Lung (tissue), 12 donors: ENCODE data around the gene CDYL. TPM values are rescaled to one million over a fixed set of nuclear protein-coding genes. Genes with fewer than 3 reads are reported as not detected.

Experiments
- ATAC-seq: fragments of 200-7000 bp; cut with Tn5 transposase; one replicate; pipeline ENCODE4 v1.9.1; 2020; ENCODE audit warnings: moderate number of reproducible peaks; ENCODE audit not compliant: insufficient read depth, low FRiP score
- DNase-seq, 3 donors: peaks; one replicate each; pipeline ENCODE4 v3.0.0-alpha.2; 2013 to 2017
- H3K27ac ChIP-seq, 2 donors: one replicate each; pipeline ENCODE4 v1.5.1; 2013; ENCODE audit warnings: mild to moderate bottlenecking in 2 of 2, moderate library complexity in 2 of 2, control low read depth in 1 of 2, inconsistent platforms in 1 of 2, low read depth in 1 of 2, low read length in 1 of 2
- H3K27me3 ChIP-seq, 3 donors: one replicate each; pipeline ENCODE4 v1.5.1; 2013; ENCODE audit warnings: low read length in 2 of 3; ENCODE audit not compliant: control insufficient read depth in 3 of 3, insufficient read depth in 3 of 3
- H3K36me3 ChIP-seq, 4 donors: one replicate each; pipeline ENCODE4 v1.5.1; 2013; ENCODE audit warnings: low read length in 4 of 4, mild to moderate bottlenecking in 1 of 4, moderate library complexity in 1 of 4; ENCODE audit not compliant: control insufficient read depth in 4 of 4, insufficient read depth in 4 of 4
- H3K4me1 ChIP-seq, 5 donors: one replicate each; pipeline ENCODE4 v1.5.1; 2013; ENCODE audit warnings: low read length in 5 of 5, mild to moderate bottlenecking in 2 of 5, moderate library complexity in 1 of 5; ENCODE audit not compliant: control insufficient read depth in 5 of 5, insufficient read depth in 5 of 5
- H3K4me3 ChIP-seq: one replicate; pipeline ENCODE4 v1.5.1; 2013; ENCODE audit warnings: mild to moderate bottlenecking, control low read depth, moderate library complexity
- H3K9ac ChIP-seq, 2 donors: one replicate each; pipeline ENCODE4 v1.5.1; 2013; ENCODE audit warnings: low read length in 2 of 2, control low read depth in 1 of 2; ENCODE audit not compliant: insufficient read depth in 1 of 2
- H3K9me3 ChIP-seq, 4 donors: one replicate each; pipeline ENCODE4 v1.5.1; 2013; ENCODE audit warnings: low read length in 3 of 4, mild to moderate bottlenecking in 1 of 4, moderate library complexity in 1 of 4; ENCODE audit not compliant: control insufficient read depth in 4 of 4, insufficient read depth in 3 of 4
- CTCF ChIP-seq: IDR thresholded peaks from 2 replicates; pipeline ENCODE4 v1.5.1; 2012; ENCODE audit warnings: mild to moderate bottlenecking; ENCODE audit errors: control extremely low read depth, extremely low read depth
- WGBS, 2 donors: extraction: QIAGEN DNeasy Blood & Tissue Kit; methylation state at CpG; one replicate each; pipeline ENCODE4 v1.1.7; 2013; 5-methylcytosine and 5-hydroxymethylcytosine counted together
- polyA plus RNA-seq, 2 donors: library from polyadenylated mRNA; stranded (reverse); fragments of 200-250 nt; gene quantifications; one replicate each; pipeline ENCODE4 v1.2.1, GENCODE V29; 2013
- total RNA-seq, 2 donors: library from RNA; depleted of rRNA in 1 of 2; stranded (reverse); fragments of >200 nt in 1 of 2; gene quantifications; one replicate each; pipeline ENCODE4 v1.2.1, GENCODE V29; 2014 to 2021
- donor health status: control.
- donor health status: control.
- donor health status: Bipolar disorder and iron deficiency.
- donor health status: healthy.
- donor health status: DM: yes; HTN: yes; CAD: no.

The CDYL gene
- total and polyA plus RNA-seq, 4 donors: 5.8 to 51.6 (median 20.9) TPM

GRCh38 chr6:4751823-4752464 is 24.3 kb upstream of the CDYL start:
- ATAC-seq: no peak
- H3K36me3 ChIP-seq: no peaks in the 10 kb centered on the region
- H3K27ac ChIP-seq: no peak overlapping the region
- H3K27me3 ChIP-seq: peaks cover 0 to 2% (median 0%) of the 10 kb centered on the region in 3 donors
- DNase-seq: no peak
- no peak for TF ChIP-seq CTCF
- H3K9ac ChIP-seq: no peak overlapping the region
- H3K4me1 ChIP-seq: peaks cover 0 to 4% (median 0%) of the 10 kb centered on the region in 5 donors
- H3K4me3 ChIP-seq: no peak overlapping the region
- H3K9me3 ChIP-seq: no peaks in the 10 kb centered on the region
- 75 to 84% methylated on average over 7 of the region's 7 CpGs for WGBS, 2 donors

GRCh38 chr6:4756247-4756646 is 20.0 kb upstream of the CDYL start:
- H3K4me3 ChIP-seq: no peak overlapping the region
- no peaks in the 10 kb centered on the region for H3K9me3 ChIP-seq
- peaks cover 0 to 12% (median 0%) of the 10 kb centered on the region in 5 donors for H3K4me1 ChIP-seq
- H3K27me3 ChIP-seq: peaks cover 0 to 2% (median 0%) of the 10 kb centered on the region in 3 donors
- H3K27ac ChIP-seq: no peak overlapping the region
- WGBS, 2 donors: 82 to 89% methylated on average over 2 of the region's 2 CpGs
- H3K36me3 ChIP-seq: no peaks in the 10 kb centered on the region
- no peak for ATAC-seq
- H3K9ac ChIP-seq: no peak overlapping the region
- no peak for DNase-seq
- TF ChIP-seq CTCF: no peak

GRCh38 chr6:4759997-4760396 is 16.2 kb upstream of the CDYL start:
- Histone ChIP-seq H3K9me3 (peaks cover 0 to 2% (median 0%) of the 10 kb centered on the region in 4 donors), H3K36me3 (no peaks in the 10 kb centered on the region), H3K27ac (no peak overlapping the region), H3K4me3 (no peak overlapping the region), H3K9ac (no peak overlapping the region), H3K27me3 (no peaks in the 10 kb centered on the region), H3K4me1 (peaks cover 0 to 8% (median 0%) of the 10 kb centered on the region in 5 donors)
- DNase-seq (no peak), ATAC-seq (no peak)
- TF ChIP-seq CTCF: no peak
- 60 to 86% methylated on average over 1 of the region's 1 CpG for WGBS, 2 donors

GRCh38 chr6:4760773-4761172 is 15.4 kb upstream of the CDYL start:
- H3K9ac ChIP-seq: no peak overlapping the region
- no peak overlapping the region for H3K27ac ChIP-seq
- peaks cover 0 to 2% (median 0%) of the 10 kb centered on the region in 4 donors for H3K9me3 ChIP-seq
- no peak for TF ChIP-seq CTCF
- peaks cover 0 to 8% (median 0%) of the 10 kb centered on the region in 5 donors for H3K4me1 ChIP-seq
- ATAC-seq (no peak), DNase-seq (peak in 1 of 3 donors; percentile 34)
- no peak overlapping the region for H3K4me3 ChIP-seq
- WGBS, 2 donors: 65 to 84% methylated on average over 3 of the region's 3 CpGs
- no peaks in the 10 kb centered on the region for H3K36me3 ChIP-seq
- H3K27me3 ChIP-seq: no peaks in the 10 kb centered on the region
